Endothelial cell of umbilical vein (primary cell): Measurements from ENCODE around the gene DNM2. TPM values are rescaled to one million over a fixed set of nuclear protein-coding genes. Genes with fewer than 3 reads are reported as not detected.

Experiments used
- BruUV-seq: library from RNA; stranded (reverse); fragments of 400-500 nt; replicated peaks from 2 replicates; lab custom pipeline; 2021; lab: Mats Ljungman, UMichigan
- CTCF ChIA-PET: fragments of 300-600, 350-600 bp; sonication (Branson Sonifier 250); formaldehyde crosslinking; loops from one replicate; lab custom pipeline; 2021; ENCODE audit warnings: antibody characterized with exemption, inconsistent platforms; lab: Charles Lee
- POLR2A ChIA-PET: fragments of 300-600, 350-600 bp; sonication (Branson Sonifier 250); formaldehyde crosslinking; loops from one replicate; lab custom pipeline; 2021; ENCODE audit warnings: antibody characterized with exemption, inconsistent platforms; lab: Charles Lee
- DNase-seq: peaks from one replicate; pipeline ENCODE4 v3.0.0-alpha.2; 2011; ENCODE audit warnings: low read depth, low spot score
- FAIRE-seq: peaks from 2 replicates; lab custom pipeline; 2011; peaks lifted over from hg19 to GRCh38; lab: Jason Lieb, UNC
- H2AFZ ChIP-seq: 2 replicates; pipeline ENCODE4 v1.6.0; 2012; ENCODE audit warnings: low read depth, low read length, control low read depth, inconsistent platforms
- H3K27ac ChIP-seq: 2 replicates; pipeline ENCODE4 v1.5.1; 2011; ENCODE audit warnings: low read depth, mild to moderate bottlenecking, control low read depth, low read length, moderate library complexity; ENCODE audit not compliant: insufficient read depth
- H3K27me3 ChIP-seq, 2 experiments: 2 replicates each; pipeline versions ENCODE4 v1.6.0 to v1.6.1; 2011; ENCODE audit warnings: low read length in 2 of 2, mixed read lengths in 1 of 2; ENCODE audit not compliant: control insufficient read depth in 2 of 2, insufficient read depth in 2 of 2
- H3K36me3 ChIP-seq, 2 experiments: 2 replicates in 1 of 2; 3 replicates in 1 of 2; pipeline ENCODE4 v1.5.1; 2011; ENCODE audit warnings: low read length in 2 of 2, mild to moderate bottlenecking in 1 of 2, moderate library complexity in 1 of 2; ENCODE audit not compliant: control insufficient read depth in 2 of 2, insufficient read depth in 2 of 2; ENCODE audit errors: extremely low read depth in 1 of 2
- H3K4me1 ChIP-seq: 3 replicates; pipeline ENCODE4 v1.5.1; 2011; ENCODE audit warnings: mild to moderate bottlenecking, low read length; ENCODE audit not compliant: control insufficient read depth, insufficient read depth; ENCODE audit errors: extremely low read depth
- H3K4me2 ChIP-seq: 2 replicates; pipeline ENCODE4 v1.6.1; 2011; ENCODE audit warnings: low read length, control low read depth, mixed read lengths; ENCODE audit not compliant: insufficient read depth
- H3K4me3 ChIP-seq, 3 experiments: fragments of 200-600 bp in 1 of 3; sonication (generic), shearing (Covaris generic) in 1 of 3; replicated peaks in 1 of 3; 2 replicates each; pipeline ENCODE4 v1.5.1; 2011 to 2016; ENCODE audit warnings: control low read depth in 3 of 3, low read length in 3 of 3, mild to moderate bottlenecking in 2 of 3, inconsistent platforms in 1 of 3, low read depth in 1 of 3, moderate library complexity in 1 of 3; ENCODE audit not compliant: insufficient read depth in 1 of 3
- H3K79me2 ChIP-seq: 2 replicates; pipeline ENCODE4 v1.6.0; 2012; ENCODE audit warnings: low read length, inconsistent platforms; ENCODE audit not compliant: control insufficient read depth, insufficient read depth
- H3K9ac ChIP-seq: replicated peaks from 2 replicates; pipeline ENCODE3; 2011; ENCODE audit warnings: low read length, control low read depth; ENCODE audit not compliant: insufficient read depth; ENCODE audit errors: extremely low read depth
- H3K9me1 ChIP-seq: replicated peaks from 3 replicates; pipeline ENCODE4 v1.6.0; 2011; ENCODE audit warnings: mild to moderate bottlenecking, low read length; ENCODE audit not compliant: control insufficient read depth, insufficient read depth; ENCODE audit errors: extremely low read depth
- H3K9me3 ChIP-seq: replicated peaks from 2 replicates; pipeline ENCODE4 v1.5.1; 2012; ENCODE audit warnings: low read length, inconsistent platforms; ENCODE audit not compliant: control insufficient read depth, insufficient read depth
- H4K20me1 ChIP-seq: replicated peaks from 2 replicates; pipeline ENCODE3; 2011; ENCODE audit warnings: mild to moderate bottlenecking, low read length; ENCODE audit not compliant: control insufficient read depth, insufficient read depth; ENCODE audit errors: extremely low read depth
- CTCF ChIP-seq, 2 donors: IDR thresholded peaks; 1 replicate in 1 of 2; 2 replicates in 1 of 2; pipeline ENCODE4 v1.5.1; 2011; ENCODE audit warnings: low read length in 2 of 2, mild to moderate bottlenecking in 2 of 2, moderate library complexity in 2 of 2, control low read depth in 1 of 2, inconsistent platforms in 1 of 2, low read depth in 1 of 2; ENCODE audit not compliant: insufficient read depth in 1 of 2; ENCODE audit errors: extremely low read depth in 1 of 2
- GATA2 ChIP-seq: IDR thresholded peaks from 2 replicates; pipeline ENCODE4 v1.7.0; 2011; ENCODE audit warnings: low read depth, mild to moderate bottlenecking, moderate library complexity, mixed read lengths, low read length; ENCODE audit not compliant: insufficient read length, insufficient read depth
- JUN ChIP-seq: IDR thresholded peaks from 2 replicates; pipeline ENCODE4 v1.6.1; 2011; ENCODE audit warnings: borderline replicate concordance, low read depth; ENCODE audit not compliant: insufficient read length, insufficient read depth
- MAX ChIP-seq: IDR thresholded peaks from 2 replicates; pipeline ENCODE4 v1.6.1; 2011; ENCODE audit not compliant: insufficient read depth, insufficient read length
- MYC ChIP-seq: IDR thresholded peaks from one replicate; pipeline ENCODE4 v1.6.1; 2011; ENCODE audit warnings: mild to moderate bottlenecking, low read depth, low read length
- POLR2A ChIP-seq: IDR thresholded peaks from 2 replicates; pipeline ENCODE4 v1.6.1; 2012; ENCODE audit warnings: low read depth, mild to moderate bottlenecking, control low read depth, low read length
- POLR2AphosphoS5 ChIP-seq: IDR thresholded peaks from 2 replicates; pipeline ENCODE4 v1.6.1; 2012; ENCODE audit warnings: low read depth, mild to moderate bottlenecking, control low read depth, low read length, moderate library complexity; ENCODE audit not compliant: insufficient read depth
- dilution Hi-C: fragments of 300-500 bp; cut with MboI; formaldehyde crosslinking; loops from one replicate; pipeline ENCODE4 v1.15.0; 2019; ENCODE audit warnings: low sequenced_read_pairs; ENCODE audit not compliant: extremely low pct_ligation_motif_present
- intact Hi-C: fragments of 100-400 bp; cut with micrococcal nuclease; formaldehyde crosslinking; loops from one replicate; pipeline ENCODE4 v1.10.0; 2022
- polyA plus RNA-seq, 4 experiments: library from polyadenylated mRNA; depleted of rRNA in 3 of 4; stranded (reverse) in 3 of 4; unstranded in 1 of 4; fragments of >200 nt; gene quantifications; 2 replicates each; pipeline versions ENCODE4 v1.2.1 to v1.2.3, GENCODE V29; 2011 to 2012; ENCODE audit warnings: missing spikeins in 1 of 4
- total RNA-seq: library from RNA; stranded (reverse); gene quantifications from 2 replicates; pipeline ENCODE4 v1.2.3, GENCODE V29; 2021

Gene DNM2
- total and polyA plus RNA-seq, 2 donors (not counting 3 experiments of a cell fraction or from before 2014, with no cell fraction given): 81.8 to 175 TPM

GRCh38 chr19:10692673-10693264 is 25.1 kb upstream of the DNM2 start:
- dilution Hi-C loops: no loop called here
- H3K36me3 ChIP-seq: peaks cover 9 to 36% of the 10 kb centered on the region in 2 experiments
- FAIRE-seq: no peak

GRCh38 chr19:10694706-10695307 is 23.1 kb upstream of the DNM2 start:
- dilution Hi-C loops: no loop called here
- FAIRE-seq (no peak), DNase-seq (no peak)
- Histone ChIP-seq H3K4me3 (no peak overlapping the region), H3K4me2 (peak overlapping the region; percentile 73), H3K9ac (no peak overlapping the region), H3K4me1 (peaks cover 7% of the 10 kb centered on the region), H3K9me1 (no peaks in the 10 kb centered on the region), H3K27me3 (no peaks in the 10 kb centered on the region), H4K20me1 (no peaks in the 10 kb centered on the region), H3K79me2 (no peaks in the 10 kb centered on the region), H3K27ac (no peak overlapping the region), H2AFZ (no peak overlapping the region), H3K36me3 (peaks cover 3 to 19% of the 10 kb centered on the region in 2 experiments), H3K9me3 (no peaks in the 10 kb centered on the region)
- no TSS peak for BruUV-seq
- ChIA-PET POLR2A (no interaction called here), CTCF (interaction anchor here (0.8 to 1.3 kb wide), 6 partner anchors 39 to 176 kb away, joined by 3 to 7 read pairs (median 4); partner anchors contain the start of gene CARM1)
- intact Hi-C loops: loop anchor here (1.0 to 10.0 kb wide), 4 partner anchors 42 to 293 kb away; partner anchors contain the start of gene CDC37
- TF ChIP-seq JUN (no peak), CTCF (IDR thresholded peaks at IDR 0.05; ENCODE audit: extremely low read depth in 1 of 2, insufficient read depth in 1 of 2, low read depth in 1 of 2, low read length in 2 of 2) (no peak)

More at GRCh38 chr19:10692673-10693264, 25.1 kb upstream of the DNM2 start:
- ChIA-PET POLR2A (no interaction called here), CTCF (interaction anchor here (1.7 kb wide), 1 partner anchor 112 kb away, joined by 6 read pairs; no protein-coding TSS in a partner anchor)
- no peak overlapping the region for H3K4me2 ChIP-seq
- H3K4me1 ChIP-seq: peaks cover 7% of the 10 kb centered on the region
- H3K9ac ChIP-seq: no peak overlapping the region
- H3K9me1 ChIP-seq: no peaks in the 10 kb centered on the region
- no peak overlapping the region for H3K4me3 ChIP-seq
- no peaks in the 10 kb centered on the region for H4K20me1 ChIP-seq
- no peaks in the 10 kb centered on the region for H3K27me3 ChIP-seq
- intact Hi-C loops: loop anchor here (10.0 kb wide), 1 partner anchor 218 kb away; no protein-coding TSS in a partner anchor
- no peaks in the 10 kb centered on the region for H3K9me3 ChIP-seq
- H3K27ac ChIP-seq: no peak overlapping the region
- no TSS peak for BruUV-seq
- DNase-seq: no peak
- H2AFZ ChIP-seq: no peak overlapping the region
- TF ChIP-seq JUN: no peak
- TF ChIP-seq MYC: no peak
- no peak for TF ChIP-seq POLR2AphosphoS5
- TF ChIP-seq POLR2A: peak; percentile 29
- TF ChIP-seq MAX: no peak
- no peak for TF ChIP-seq GATA2
- H3K79me2 ChIP-seq: no peaks in the 10 kb centered on the region
